HS-27A (cell line): ENCODE data around the gene HNRNPA1.
A peak's percentile ranks its signal among the peaks of the same experiment; 100 is the strongest.
"Not testable (repeated sequence)": the region's sequence is repeated elsewhere in the genome, so short reads cannot be mapped to it uniquely, and the experiment has no call there.

Experiments used
- DNase-seq: peaks from one replicate; pipeline ENCODE4 v3.0.0-alpha.2; 2012; ENCODE audit warnings: low read depth, missing footprints

The HNRNPA1 gene

GRCh38 chr12:54299515-54300224 lies 19.1 kb downstream of the HNRNPA1 start:
- no peak for DNase-seq

DNA sequence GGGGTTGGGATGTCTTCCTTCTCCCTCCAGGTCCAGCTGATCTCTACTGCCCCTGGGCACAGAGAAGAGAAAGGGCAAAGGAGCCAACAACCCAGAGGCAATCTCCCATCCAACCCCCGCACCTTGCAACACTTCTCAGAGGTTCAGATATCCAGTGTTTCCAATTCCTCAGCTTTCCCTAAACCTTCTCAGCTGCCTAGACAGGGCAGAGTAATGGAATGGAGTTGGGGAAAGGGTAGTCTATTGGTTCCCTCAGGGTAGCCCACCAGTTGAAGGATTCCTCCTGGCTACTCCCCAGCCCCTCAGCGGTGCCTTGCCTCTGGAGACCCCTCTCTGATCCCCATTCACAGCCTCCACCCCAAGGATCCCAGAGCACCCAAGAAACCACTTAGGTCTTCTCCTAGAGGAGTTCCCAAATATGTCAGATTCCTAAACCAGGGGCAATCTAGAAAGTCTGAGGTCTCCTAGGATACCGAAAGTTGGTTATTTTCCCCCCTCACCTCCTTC lies 19.8 kb downstream of the HNRNPA1 start:
- DNase-seq: no peak

DNA sequence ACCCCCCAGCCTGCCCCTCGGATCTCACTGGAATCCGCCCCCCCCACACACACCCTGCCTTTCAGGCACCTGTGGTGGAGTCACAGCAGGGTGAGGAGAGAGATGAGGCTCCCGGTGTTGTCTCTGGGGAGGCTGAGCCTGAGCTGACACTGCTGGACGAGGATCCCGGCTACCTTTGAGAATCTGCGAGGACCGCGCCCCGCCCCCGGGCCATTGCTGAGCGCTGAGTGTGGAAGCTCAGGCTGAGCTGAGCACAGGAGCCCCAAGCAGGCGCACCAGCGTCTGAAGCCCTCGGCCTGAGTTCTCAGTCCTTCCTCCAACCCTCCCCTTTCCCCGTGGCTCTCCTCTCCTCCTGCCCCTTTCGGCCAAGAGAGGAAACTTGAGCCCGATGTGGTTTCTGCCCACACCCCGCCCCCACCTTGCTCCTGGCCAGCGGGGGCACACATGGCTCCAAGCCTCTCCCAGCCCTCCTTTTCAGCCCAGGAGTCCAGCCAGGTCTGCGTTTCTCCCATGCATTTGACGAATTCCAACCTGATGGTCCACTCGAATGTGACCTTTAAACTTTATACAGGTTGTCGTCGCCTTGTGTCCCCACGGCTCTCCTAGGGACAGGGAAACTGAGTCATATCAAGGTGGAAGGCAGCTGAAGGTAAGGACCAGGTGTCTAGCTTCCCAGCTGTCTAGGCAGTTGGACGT lies 20.4 kb downstream of the HNRNPA1 start, which contains the start of gene NFE2:
TSS of gene NFE2 (minus strand) at position 284 of the 696 bp plus-strand sequence. CDS start 5,767 bp downstream, outside the sequence.
- no peak for DNase-seq

- DNase-seq: no peak
These were observed 21.0 kb downstream of the HNRNPA1 start for GRCh38 chr12:54301428-54302048.

- no peak for DNase-seq
These were observed 23.1 kb downstream of the HNRNPA1 start for GRCh38 chr12:54303640-54304039.

DNA sequence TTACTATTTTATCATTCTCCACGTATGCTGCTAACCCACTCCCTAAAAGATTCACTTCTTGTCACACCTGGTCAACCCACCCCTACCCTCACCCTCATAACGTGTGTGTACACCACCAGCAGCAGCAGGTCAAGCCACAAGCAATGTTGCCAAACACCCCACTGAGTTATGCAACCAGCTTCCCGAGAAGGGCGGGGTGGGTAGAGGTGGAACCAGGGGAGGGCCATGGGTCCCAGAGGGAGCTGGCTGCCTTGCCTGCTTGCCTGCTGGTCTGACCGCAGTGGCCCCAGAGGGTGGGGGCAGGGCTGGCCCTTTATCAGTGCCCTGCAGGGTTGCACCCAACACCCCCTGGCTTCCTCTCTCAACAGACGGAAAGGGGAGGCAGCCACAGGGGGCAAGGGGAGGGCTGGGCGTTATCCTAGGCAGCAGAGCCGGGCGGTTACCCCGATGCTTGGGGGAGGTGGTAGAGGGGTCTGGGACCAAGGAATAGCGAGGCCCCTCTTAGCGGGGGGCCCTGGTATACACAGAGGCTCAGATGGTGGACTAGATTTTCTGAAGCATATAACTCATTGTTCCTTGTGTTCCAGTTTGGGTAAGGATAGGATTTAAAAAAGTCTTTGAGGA lies 23.8 kb downstream of the HNRNPA1 start:
- no peak for DNase-seq

DNA sequence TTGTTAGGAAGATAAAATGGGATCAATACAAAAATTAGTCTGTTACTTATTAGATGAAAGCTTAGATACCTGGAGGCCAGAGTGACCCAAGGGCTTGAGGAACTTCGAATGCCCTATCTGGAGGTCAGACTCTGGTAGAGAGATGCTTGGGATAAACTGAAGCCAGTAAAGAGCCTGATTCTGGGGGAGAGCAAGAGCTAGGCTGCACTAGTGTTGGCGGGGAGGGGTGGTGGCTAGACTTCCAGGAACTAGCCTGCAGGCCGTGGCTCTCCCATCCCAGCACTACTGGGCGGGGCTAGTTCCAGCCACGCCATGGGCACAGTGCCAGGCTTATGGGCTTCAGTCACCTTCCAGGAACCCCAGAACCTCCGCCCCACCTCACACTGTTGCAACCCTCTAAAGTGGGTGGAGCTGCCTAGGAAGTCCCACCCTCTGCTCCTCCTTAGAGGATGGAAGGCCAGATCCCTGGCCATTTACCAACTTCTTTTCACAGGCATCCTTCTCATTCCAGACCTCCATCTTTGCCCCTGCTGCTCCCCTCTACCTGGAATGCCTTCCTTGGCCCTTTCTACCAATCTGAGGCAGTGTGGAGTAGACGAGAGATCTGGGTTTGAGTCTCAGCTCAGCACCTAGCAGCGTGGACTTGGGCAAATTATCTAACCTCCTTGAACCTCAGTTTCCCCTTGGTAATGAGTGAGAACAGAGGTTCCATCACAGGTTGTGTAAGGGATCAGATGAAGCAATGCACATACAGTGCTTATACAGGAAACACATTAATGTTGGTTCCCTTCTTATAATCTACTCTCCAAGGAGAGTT lies 26.6 kb downstream of the HNRNPA1 start:
- DNase-seq: peak; percentile 72

DNA sequence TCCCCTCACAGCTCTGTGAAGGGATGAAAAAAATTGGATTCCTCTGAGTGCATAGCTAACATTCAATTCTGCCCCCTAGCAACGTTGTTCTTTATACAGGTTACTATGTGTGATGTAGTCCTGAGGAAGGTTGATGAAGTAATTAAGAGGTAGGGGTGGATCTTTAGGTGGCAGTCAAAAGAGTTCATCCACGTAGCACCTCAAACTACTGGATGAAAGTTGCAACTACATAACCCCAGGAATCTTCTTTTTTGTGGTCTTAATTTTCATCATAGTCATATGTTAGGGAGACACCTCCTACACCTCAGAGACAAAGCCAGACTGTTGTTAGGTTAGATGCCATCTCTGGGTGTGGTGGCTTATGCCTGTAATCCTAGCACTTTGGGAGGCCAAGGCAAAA lies 30.5 kb downstream of the HNRNPA1 start:
- DNase-seq: no peak

GRCh38 chr12:54312309-54312708 lies 31.8 kb downstream of the HNRNPA1 start:
- not testable (repeated sequence) for DNase-seq

DNA sequence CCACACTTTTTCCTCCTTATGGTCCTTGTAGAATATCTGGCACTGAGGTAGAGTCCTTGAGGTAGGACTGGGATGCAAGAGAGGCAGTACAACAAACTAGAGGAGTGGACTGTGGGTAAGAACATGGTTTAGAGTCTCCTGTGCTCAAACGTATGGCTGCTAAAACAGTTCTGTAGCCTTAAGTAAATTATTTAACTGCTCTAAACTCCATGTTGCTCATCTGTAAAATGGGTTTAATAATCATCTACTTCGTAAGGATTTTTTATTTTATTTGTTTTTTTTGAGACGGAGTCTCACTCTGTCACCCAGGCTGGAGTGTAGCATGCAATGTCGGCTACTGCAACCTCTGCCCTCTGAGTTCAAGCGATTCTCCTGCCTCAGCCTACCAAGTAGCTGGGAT lies 40.8 kb downstream of the HNRNPA1 start:
- no peak for DNase-seq

- peak; percentile 97 for DNase-seq
These were observed 44.3 kb downstream of the HNRNPA1 start, which contains the start of gene COPZ1 for GRCh38 chr12:54324617-54325441. Gene COPZ1 (plus strand): TSS chr12:54325131. CDS start chr12:54325164, 33 bp downstream.

DNA sequence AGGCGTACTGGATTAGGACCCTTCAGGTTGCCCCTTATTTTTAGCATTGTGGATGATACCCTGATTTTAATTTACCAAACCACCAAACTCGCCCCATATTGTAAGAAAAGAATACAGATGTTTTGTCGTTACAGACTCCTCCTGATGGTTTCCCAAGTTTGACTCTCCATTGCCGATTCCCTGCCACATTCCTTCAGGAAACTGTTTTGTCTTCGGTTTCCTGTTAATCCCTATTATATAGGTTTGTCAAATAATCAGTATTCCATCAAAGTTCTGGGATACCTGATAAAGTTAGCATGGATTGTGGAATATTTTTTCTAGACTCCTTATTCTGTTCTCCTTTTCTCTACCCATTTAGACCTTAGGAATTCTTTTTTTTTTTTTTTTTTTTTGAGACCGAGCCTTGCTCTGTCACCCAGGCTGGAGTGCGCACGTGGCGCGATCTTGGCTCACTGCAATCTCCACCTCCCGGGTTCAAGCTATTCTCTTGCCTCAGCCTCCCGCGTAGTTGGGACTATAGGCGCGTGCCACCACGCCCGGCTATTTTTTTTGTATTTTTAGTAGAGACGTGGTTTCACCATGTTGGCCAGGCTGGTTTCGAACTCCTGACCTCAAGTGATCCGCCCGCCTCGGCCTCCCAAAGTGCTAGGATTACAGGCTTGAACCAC lies 45.0 kb downstream of the HNRNPA1 start:
- DNase-seq: not testable (repeated sequence)

GRCh38 chr12:54328595-54329337 lies 48.2 kb downstream of the HNRNPA1 start:
- DNase-seq: no peak

DNA sequence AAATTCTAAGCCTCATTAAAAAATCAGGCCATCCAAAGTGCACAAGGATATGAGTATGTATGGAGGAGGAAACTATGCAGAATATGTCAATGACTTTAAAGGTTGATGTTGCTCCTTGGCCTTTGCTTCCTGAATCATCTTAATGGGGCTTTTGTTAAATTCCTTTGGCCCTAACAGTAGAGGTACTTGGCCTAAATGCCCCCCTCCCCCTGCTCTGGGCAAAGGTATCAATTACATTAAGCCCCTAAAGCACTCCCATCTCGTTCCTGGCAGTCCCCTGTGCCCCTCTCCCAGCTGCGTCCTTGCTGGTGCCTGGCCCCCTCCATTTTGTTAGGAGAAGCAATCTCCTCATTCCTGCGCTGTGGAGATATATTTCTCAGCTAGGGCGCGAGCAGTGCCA lies 49.2 kb downstream of the HNRNPA1 start:
- no peak for DNase-seq

DNA sequence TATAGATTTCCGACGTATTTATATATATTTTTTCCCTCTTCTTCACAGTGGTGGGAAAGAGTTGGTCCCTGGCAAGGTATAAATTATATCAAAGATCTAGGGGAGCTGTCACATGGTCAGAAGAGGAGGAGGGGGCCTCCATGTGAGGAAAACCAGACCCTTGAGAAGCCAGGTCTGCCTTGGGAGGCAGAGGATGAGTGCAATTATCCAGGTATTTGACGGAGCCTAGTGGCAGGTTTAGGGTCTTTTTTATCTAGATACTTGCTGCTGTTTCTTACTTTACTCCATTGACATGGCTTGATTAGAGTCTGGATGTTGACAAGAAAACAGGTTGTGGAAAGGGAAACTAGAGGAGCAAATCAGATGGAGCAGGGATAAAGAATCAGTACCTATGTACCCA lies 49.9 kb downstream of the HNRNPA1 start:
- no peak for DNase-seq

DNA sequence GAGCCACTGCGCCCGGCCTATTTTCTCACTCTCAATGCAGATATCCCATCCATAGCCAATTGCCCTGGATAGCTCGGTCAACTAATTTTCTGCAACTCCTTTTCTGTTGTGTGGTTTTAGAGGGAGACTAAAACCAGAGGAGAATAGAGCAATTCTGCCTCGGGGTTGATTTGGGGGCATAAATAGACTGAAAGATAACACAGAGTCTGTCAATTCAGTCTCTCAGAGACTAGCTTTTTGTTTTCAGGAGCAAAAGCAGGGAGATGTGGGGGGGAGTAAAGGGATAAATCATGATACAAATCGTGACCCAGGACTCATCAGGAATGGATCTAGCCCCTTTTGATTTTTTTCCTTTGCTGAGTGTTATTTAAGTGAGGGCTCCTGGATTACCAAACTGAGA lies 50.9 kb downstream of the HNRNPA1 start:
- no peak for DNase-seq

GRCh38 chr12:54333420-54334034 lies 53.0 kb downstream of the HNRNPA1 start:
- DNase-seq: no peak
